Gastroesophageal sphincter (tissue), 3 donors: ENCODE measurements around the gene PRKAG2.

Source experiments
- CTCF ChIP-seq, 4 experiments: fragments of 200-600 bp in 2 of 4; fragments of 450-650 bp in 2 of 4; sonication (generic) in 1 of 4; IDR thresholded peaks; one replicate each; pipeline ENCODE4 v1.5.1; 2017 to 2019; ENCODE audit warnings: antibody characterized with exemption in 4 of 4, mild to moderate bottlenecking in 2 of 4, moderate library complexity in 2 of 4
- EP300 ChIP-seq: sonication (generic); formaldehyde crosslinking; IDR thresholded peaks from one replicate; pipeline ENCODE4 v1.6.1; 2017; ENCODE audit warnings: antibody characterized with exemption, mild to moderate bottlenecking
- POLR2A ChIP-seq, 2 donors: fragments of 450-650 bp; IDR thresholded peaks; one replicate each; pipeline ENCODE4 v1.6.1; 2017; ENCODE audit warnings: antibody characterized with exemption in 2 of 2, mild to moderate bottlenecking in 2 of 2, moderate library complexity in 1 of 2
- POLR2AphosphoS5 ChIP-seq: sonication (generic); formaldehyde crosslinking; IDR thresholded peaks from one replicate; pipeline ENCODE4 v1.6.1; 2017; ENCODE audit warnings: antibody characterized with exemption

GRCh38 chr7:151724250-151724915 lies 152.5 kb downstream of the PRKAG2 start:
- no peak for TF ChIP-seq CTCF (IDR thresholded peaks at IDR 0.05)
- no peak for TF ChIP-seq POLR2A (IDR thresholded peaks at IDR 0.05)
- TF ChIP-seq EP300 = no peak
- no peak for TF ChIP-seq POLR2AphosphoS5
